GM10266 (cell line): ENCODE data around the gene COL11A2.
A peak's percentile ranks its signal among the peaks of the same experiment; 100 is the strongest.

Experiments used
- DNase-seq: peaks from one replicate; pipeline ENCODE4 v3.0.0; 2012; ENCODE audit errors: extremely low spot score
- TF ChIP-seq, protein P1 (sequence below): IDR thresholded peaks from 2 replicates; pipeline ENCODE4 v1.5.1; 2012; ENCODE audit warnings: mild to moderate bottlenecking, low read depth; ENCODE audit not compliant: control insufficient read depth, insufficient read depth; ENCODE audit errors: missing control alignments

Gene COL11A2

DNA sequence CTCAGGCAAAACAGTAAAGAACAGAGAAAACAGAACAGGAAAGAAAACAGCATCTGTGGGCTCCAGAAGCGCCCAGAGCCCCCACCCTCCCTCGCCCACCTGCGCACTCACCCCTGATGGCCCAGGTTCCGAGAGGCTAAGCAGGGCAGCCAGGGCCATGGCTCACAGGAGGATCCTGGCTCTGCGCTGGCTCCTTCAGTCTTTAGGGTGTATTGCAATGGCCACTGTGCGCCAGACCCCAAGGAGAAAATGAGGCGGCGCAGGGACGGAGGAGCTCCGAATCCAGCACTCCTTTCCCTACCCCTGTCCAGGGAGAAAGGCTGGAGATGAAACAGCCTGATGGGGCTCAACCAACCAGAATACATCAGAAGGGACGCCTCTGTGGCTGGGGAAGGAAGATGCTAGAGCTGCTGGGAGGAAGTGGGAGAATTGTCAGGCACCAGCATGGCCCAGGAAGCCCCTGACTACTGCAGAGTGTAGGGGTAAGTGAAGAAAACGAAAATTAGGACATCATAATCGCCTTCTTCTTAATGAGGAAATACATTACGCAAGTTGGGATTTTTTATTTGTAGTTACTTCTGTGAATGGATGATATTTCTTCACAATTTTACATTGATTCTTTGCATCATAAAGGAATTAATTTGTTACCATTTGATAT lies 49.0 kb downstream of the COL11A2 start:
- TF ChIP-seq, protein P1, sequence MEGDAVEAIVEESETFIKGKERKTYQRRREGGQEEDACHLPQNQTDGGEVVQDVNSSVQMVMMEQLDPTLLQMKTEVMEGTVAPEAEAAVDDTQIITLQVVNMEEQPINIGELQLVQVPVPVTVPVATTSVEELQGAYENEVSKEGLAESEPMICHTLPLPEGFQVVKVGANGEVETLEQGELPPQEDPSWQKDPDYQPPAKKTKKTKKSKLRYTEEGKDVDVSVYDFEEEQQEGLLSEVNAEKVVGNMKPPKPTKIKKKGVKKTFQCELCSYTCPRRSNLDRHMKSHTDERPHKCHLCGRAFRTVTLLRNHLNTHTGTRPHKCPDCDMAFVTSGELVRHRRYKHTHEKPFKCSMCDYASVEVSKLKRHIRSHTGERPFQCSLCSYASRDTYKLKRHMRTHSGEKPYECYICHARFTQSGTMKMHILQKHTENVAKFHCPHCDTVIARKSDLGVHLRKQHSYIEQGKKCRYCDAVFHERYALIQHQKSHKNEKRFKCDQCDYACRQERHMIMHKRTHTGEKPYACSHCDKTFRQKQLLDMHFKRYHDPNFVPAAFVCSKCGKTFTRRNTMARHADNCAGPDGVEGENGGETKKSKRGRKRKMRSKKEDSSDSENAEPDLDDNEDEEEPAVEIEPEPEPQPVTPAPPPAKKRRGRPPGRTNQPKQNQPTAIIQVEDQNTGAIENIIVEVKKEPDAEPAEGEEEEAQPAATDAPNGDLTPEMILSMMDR = no peak
- no peak for DNase-seq

DNA sequence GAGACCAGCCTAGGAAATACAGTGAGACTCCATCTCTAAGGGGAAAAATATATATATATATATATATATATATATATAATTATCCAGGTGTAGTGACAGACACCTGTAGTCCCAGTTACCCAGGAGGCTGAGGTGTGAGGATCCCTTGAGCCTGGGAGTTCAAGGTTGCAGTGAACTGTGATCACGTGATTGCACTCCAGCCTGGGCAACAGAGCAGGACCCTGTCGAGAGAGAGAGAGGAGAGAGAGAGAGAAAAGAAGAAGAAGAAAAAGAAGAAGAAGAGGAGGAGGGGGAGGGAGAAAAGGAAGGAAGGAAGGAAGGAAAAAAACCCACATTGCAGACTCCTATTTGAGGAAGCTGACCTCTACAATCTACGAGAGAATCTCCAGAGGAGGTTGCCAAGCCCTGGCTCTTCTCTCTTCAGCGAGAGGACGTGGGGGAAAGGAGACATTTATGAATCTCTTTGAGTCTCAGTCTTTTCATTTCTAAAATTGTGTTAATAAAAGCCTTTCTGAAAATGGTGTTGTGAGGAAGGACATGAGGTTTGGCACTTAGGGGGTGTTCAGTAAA lies 49.7 kb downstream of the COL11A2 start:
- no peak for DNase-seq
- TF ChIP-seq, protein P1 = no peak

DNA sequence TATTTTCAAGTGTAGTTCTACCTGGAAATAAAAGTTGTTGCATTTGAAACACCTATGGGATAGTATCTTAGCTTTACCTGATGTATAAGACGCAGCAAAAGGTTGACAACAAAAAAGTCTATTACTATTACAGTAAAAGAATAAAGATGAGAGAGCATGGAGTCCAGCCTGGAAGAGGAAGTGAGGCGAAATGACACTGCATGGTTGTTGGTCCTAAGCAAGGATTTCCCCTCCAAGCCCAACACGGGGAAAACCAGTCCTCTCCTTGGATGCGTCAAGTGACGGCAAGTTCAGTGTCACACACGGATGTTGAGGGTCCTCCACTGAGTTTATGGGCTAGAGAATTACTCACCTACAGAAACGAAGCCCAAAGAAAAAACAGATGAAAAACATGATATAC lies 51.7 kb downstream of the COL11A2 start:
- no peak for DNase-seq
- TF ChIP-seq, protein P1 = no peak

DNA sequence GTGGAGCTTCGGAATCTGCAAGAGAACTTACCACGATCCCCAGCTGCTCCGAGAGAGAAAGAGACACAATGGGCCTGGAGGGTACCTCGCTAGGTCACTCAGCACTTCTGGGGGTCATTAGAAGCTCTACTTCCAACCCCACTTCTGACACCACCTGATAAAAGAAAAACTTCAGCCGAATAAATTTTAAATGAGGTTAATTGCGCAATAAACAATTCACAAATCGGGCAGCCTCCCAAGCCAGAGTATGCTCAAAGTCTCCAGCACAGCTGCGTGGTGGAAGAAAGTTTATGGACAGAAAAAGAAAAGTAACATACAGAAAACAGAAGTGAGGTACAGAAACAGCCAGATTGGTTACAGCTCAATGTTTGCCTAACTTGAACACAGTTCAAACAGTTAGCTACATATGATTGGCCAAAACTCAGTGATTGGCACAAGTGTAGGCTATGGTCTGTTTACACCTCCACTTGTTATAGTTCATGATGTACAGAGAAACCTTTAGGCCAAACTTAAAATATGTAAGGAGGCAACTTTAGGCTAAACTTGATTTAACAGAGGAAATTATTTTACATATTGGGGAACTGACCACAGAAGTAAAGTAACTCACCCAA lies 52.6 kb downstream of the COL11A2 start:
- DNase-seq = no peak
- TF ChIP-seq, protein P1 = no peak

DNA sequence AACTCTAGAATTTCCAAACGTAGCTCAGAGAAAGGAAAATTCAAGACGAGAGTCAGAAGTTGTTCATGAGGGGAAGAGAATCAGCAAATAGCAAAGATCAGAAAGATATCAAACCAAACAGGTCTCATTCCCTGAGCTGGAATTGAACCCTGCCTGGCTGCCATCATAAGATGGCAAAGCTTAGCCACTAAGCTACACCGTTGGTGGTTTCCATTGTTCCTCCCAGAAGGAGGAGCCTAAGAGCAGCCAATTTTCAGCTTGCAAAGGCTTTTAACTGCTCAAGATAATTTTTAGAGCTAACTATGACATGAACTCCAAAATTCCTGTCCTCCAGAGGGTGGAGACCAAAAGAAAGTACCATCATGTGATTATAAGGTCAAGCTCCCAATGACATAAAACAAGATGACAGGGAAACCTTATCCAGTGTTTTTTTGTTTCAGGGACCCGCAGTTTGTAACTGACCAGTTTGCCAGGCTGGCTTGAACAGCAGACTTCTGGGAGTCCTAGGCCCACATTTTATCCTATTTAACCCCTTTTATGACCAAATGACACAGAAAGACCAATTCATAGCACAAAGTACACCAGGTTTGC lies 55.9 kb downstream of the COL11A2 start:
- TF ChIP-seq, protein P1 = no peak
- DNase-seq = no peak

DNA sequence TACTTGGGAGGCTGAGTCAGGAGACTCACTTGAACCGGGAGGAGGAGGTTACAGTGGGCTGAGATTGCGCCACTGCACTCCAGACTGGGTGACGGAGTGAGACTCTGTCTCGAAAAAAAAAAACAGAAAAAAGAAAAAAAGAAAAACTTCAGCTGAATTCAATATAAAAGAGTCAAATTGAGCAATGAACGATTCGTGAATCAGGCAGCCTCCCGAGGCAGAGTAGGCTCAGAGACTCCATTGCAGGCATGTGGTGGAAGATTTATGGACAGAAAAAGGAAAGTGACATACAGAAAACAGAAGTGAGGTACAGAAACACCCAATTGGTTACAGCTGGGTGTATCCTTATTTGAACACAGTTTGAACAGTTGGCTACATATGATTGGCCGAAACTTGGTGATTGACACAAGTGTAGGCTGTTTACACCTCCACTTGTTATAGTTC lies 60.2 kb downstream of the COL11A2 start:
- TF ChIP-seq, protein P1 = no peak
- DNase-seq = no peak

DNA sequence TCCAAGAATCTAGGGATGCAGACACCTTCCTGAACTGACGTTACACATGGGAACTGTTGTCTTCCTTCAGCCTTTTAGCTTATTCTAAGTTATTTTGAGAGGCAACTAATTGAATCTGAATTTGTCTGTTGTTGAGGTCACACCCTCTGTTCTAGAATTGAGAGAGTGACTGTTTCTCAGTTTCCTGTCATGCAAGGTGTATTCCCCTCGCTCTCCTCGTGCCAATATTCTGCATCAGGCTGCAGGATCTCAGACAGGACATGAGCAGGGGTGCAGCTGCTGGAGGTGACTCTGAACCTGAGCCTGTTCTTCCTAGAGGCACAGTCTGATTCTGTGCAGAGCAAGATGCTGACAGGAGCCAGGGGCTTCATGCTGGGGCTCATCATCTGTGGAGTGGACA lies 63.9 kb downstream of the COL11A2 start:
- peak; percentile 56 for DNase-seq
- TF ChIP-seq, protein P1 = no peak
